HFFc6 (cell line): ENCODE data around the gene POLR1A. TPM values are rescaled to one million over a fixed set of nuclear protein-coding genes. Genes with fewer than 3 reads are reported as not detected.

Experiments
- DNase-seq: peaks from one replicate; pipeline ENCODE4 v3.0.0-alpha.2; 2018
- H3K27ac Mint-ChIP-seq: 2 replicates; pipeline ENCODE4 v1.8.0; 2020; ENCODE audit warnings: mild to moderate bottlenecking, mixed read lengths
- H3K27me3 Mint-ChIP-seq: 2 replicates; pipeline ENCODE4 v1.8.0; 2021; ENCODE audit warnings: mild to moderate bottlenecking, moderate library complexity, mixed read lengths; ENCODE audit not compliant: insufficient read depth
- H3K36me3 Mint-ChIP-seq: 2 replicates; pipeline ENCODE4 v1.8.0; 2021; ENCODE audit warnings: low read depth, mixed read lengths
- H3K4me1 Mint-ChIP-seq: 2 replicates; pipeline ENCODE4 v1.8.0; 2020; ENCODE audit warnings: low read depth, mixed read lengths
- H3K4me3 Mint-ChIP-seq: 2 replicates; pipeline ENCODE4 v1.8.0; 2020; ENCODE audit warnings: mild to moderate bottlenecking, moderate library complexity, mixed read lengths
- H3K9me3 Mint-ChIP-seq: 2 replicates; pipeline ENCODE4 v1.8.0; 2020; ENCODE audit warnings: mild to moderate bottlenecking, mixed read lengths
- total RNA-seq, 6 experiments: library from RNA; stranded (reverse); fragmentation: NEBNext Ultra II Directional; extraction: Animal tissue kit (Norgen Biotek cat#: 25700); gene quantifications; 2 replicates in 1 of 6; 3 replicates in 5 of 6; pipeline ENCODE4 v1.2.3, GENCODE V29; 2021
- TF ChIP-seq, protein P1 (sequence below): fragments of 200-600 bp; sonication (generic); IDR thresholded peaks from 2 replicates; pipeline ENCODE4 v1.5.0; 2021; ENCODE audit warnings: antibody characterized with exemption, mild to moderate bottlenecking

POLR1A gene
- total RNA-seq, 6 experiments from 2014 or later: 32.2 to 37.6 (median 34.8) TPM

DNA sequence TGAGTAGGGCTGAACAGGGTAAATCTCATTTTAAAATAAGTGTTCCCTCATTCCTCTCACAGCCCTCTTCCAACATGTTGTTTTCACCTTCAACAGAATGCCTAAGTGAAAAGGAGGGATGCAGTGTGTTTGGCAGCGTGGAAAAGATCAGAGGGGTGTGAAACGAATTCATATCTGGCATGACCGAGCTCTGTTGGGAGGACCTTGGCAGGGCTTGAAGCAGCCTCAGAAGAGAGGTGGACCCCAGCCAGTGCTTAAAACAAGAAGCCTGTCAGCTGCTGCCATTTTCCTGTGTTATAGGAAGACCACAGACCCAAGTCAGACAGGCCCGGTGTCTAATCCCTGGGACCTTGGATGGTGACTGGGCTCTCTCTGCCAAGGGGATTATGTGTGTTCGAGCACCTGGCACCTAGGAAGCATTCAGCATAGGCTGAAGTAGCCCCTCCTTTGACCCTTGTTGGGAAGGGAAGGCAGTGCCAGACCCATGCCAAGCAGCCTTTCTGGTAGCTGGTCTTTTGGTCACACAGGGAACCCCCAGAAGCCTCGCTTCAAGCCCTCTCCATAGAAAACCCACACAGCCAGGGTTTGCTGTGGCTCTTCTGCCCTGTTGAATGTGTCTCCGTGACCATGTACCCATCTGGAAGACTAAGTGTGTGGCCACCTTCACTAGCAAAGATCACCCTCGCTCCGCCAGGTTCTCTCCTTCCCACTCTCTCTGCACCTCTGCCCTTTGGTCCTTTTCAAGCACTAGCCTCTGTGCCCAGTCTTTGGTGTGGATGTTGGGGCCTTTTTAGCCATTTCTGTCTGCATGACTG lies 129.4 kb downstream of the POLR1A start:
- no peak for DNase-seq
- no peak overlapping the region for H3K4me3 Mint-ChIP-seq

DNA sequence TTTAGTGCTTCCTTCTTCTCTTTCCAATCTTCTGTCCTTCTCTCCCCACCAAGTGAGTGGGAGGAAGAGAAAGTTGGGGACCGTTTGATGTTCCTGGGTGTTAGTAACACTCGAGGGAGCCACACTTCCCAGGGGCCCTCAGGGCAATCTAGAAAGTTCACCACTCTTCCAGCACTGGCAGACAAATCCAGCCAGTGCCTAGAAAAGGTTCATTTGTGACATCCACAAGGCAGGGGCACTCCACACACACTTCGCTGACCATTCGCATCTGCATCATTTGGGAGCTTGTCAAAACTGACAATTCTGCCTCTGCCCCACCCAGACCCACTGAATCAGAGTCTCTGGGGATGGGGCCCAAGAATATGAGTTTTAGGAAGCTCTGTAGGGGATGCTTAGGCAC lies 130.1 kb downstream of the POLR1A start:
- Mint-ChIP-seq H3K27me3 (peaks cover 26% of the 10 kb centered on the region), H3K4me3 (no peak overlapping the region), H3K36me3 (no peaks in the 10 kb centered on the region), H3K27ac (no peak overlapping the region), H3K9me3 (no peaks in the 10 kb centered on the region), H3K4me1 (peaks cover 8% of the 10 kb centered on the region; the same call in 1 of the 2 replicates)
- TF ChIP-seq, protein P1, sequence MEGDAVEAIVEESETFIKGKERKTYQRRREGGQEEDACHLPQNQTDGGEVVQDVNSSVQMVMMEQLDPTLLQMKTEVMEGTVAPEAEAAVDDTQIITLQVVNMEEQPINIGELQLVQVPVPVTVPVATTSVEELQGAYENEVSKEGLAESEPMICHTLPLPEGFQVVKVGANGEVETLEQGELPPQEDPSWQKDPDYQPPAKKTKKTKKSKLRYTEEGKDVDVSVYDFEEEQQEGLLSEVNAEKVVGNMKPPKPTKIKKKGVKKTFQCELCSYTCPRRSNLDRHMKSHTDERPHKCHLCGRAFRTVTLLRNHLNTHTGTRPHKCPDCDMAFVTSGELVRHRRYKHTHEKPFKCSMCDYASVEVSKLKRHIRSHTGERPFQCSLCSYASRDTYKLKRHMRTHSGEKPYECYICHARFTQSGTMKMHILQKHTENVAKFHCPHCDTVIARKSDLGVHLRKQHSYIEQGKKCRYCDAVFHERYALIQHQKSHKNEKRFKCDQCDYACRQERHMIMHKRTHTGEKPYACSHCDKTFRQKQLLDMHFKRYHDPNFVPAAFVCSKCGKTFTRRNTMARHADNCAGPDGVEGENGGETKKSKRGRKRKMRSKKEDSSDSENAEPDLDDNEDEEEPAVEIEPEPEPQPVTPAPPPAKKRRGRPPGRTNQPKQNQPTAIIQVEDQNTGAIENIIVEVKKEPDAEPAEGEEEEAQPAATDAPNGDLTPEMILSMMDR: no peak
- DNase-seq: no peak

More for the DNA sequence above, 129.4 kb downstream of the POLR1A start:
- H3K27me3 Mint-ChIP-seq: peaks cover 26% of the 10 kb centered on the region
- H3K27ac Mint-ChIP-seq: no peak overlapping the region
- H3K9me3 Mint-ChIP-seq: no peaks in the 10 kb centered on the region
- H3K36me3 Mint-ChIP-seq: no peaks in the 10 kb centered on the region
- TF ChIP-seq, protein P1: no peak
- H3K4me1 Mint-ChIP-seq: peaks cover 6% of the 10 kb centered on the region; the same call in 1 of the 2 replicates

DNA sequence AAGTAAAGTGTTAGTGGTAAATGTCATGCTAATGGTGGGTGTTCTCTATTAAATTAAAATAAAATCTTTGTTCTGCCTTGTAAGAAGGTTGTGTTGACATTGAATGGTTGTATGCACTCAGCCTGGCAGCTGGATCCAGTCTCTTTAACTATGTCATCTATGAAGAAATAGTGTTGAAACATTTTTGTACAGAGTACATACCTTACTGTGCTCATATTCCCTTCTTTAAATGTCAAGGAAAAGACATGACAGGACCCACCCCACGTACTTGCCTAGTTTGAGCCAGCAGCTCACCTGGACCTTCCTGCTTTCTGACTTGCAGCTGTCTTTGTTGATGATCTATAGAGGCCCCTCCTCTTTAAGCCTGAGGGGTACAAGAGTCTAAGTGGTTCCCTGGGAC lies 131.3 kb downstream of the POLR1A start:
- peaks cover 8% of the 10 kb centered on the region; the same call in 1 of the 2 replicates for H3K4me1 Mint-ChIP-seq
- no peak overlapping the region for H3K4me3 Mint-ChIP-seq
- no peaks in the 10 kb centered on the region for H3K9me3 Mint-ChIP-seq
- peaks cover 26% of the 10 kb centered on the region for H3K27me3 Mint-ChIP-seq
- DNase-seq: no peak
- TF ChIP-seq, protein P1: no peak
- H3K36me3 Mint-ChIP-seq: no peaks in the 10 kb centered on the region
- H3K27ac Mint-ChIP-seq: no peak overlapping the region

DNA sequence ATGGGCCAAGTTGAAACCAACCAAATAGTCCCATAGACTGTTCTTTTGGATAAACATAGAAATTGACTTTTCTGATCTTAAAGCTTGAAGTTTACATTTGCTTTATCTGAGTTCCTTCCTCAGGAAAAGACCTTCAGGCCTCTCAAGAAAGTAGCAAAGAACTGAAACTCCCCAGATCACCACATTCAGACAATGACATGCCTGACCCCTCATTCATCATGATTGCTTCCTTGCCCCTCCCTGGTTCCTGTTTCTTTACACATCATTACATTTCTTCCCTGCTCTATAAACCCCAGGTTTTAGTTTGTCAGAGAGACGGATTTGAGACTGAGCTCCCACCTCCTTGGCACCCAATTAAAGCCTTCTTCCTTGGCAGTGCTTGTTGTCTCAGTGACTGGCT lies 133.3 kb downstream of the POLR1A start:
- no peak overlapping the region for H3K4me3 Mint-ChIP-seq
- H3K4me1 Mint-ChIP-seq: peaks cover 8% of the 10 kb centered on the region; the same call in 1 of the 2 replicates
- DNase-seq: no peak
- H3K9me3 Mint-ChIP-seq: no peaks in the 10 kb centered on the region
- H3K27me3 Mint-ChIP-seq: peaks cover 17% of the 10 kb centered on the region
- H3K36me3 Mint-ChIP-seq: no peaks in the 10 kb centered on the region
- no peak overlapping the region for H3K27ac Mint-ChIP-seq
- TF ChIP-seq, protein P1: no peak

DNA sequence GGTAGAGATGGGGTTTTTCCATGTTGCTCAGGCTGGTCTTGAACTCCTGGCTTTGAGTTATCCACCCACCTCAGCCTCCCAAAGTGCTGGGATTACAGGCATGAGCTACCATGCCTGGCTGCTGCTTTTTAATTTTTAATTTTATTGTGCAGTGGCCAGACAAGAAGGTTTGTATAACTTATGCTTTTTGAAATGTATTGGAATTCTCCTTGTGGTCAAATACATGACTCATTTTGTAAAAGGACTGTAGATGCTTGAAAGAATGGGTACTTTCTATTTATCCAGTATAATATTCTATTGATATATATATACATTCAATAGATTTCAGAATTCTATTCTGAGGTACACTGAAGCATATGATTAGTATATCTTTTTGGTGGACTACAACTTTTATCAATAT lies 134.3 kb downstream of the POLR1A start:
- Mint-ChIP-seq H3K27ac (no peak overlapping the region), H3K36me3 (no peaks in the 10 kb centered on the region; the same call in 1 of the 2 replicates), H3K27me3 (peaks cover 11% of the 10 kb centered on the region), H3K4me3 (no peak overlapping the region), H3K4me1 (peaks cover 8% of the 10 kb centered on the region; the same call in 1 of the 2 replicates), H3K9me3 (no peaks in the 10 kb centered on the region)
- DNase-seq: peak; percentile 16
- TF ChIP-seq, protein P1: no peak

Other genes starting within 250 kb of the POLR1A start
- gene ST3GAL5, start 216.9 kb downstream of the POLR1A start, total RNA-seq: 10 to 100 TPM; 12.7 to 17.4 (median 15.2) TPM
- gene PTCD3, start 349 bp upstream of the POLR1A start, total RNA-seq: 10 to 100 TPM; 59.5 to 75.4 (median 69.3) TPM
- gene IMMT, start 89.6 kb upstream of the POLR1A start, total RNA-seq: 10 to 100 TPM; 83.0 to 93.4 (median 87.6) TPM
- gene MRPL35, start 93.6 kb upstream of the POLR1A start, total RNA-seq: 10 to 100 TPM; 36.3 to 55.3 (median 46.6) TPM
- under 1 TPM; 0.07 to 0.23 (median 0.15) TPM for gene REEP1, start 231.7 kb upstream of the POLR1A start, total RNA-seq